GM23338 (cell line): Measurements from ENCODE around the gene LITAF. TPM values are rescaled to one million over a fixed set of nuclear protein-coding genes. Genes with fewer than 3 reads are reported as not detected.

Experiments used
- EZH2phosphoT487 ChIP-seq: fragments of 200-600 bp; sonication (generic); IDR thresholded peaks from one replicate; pipeline ENCODE4 v1.8.1; 2018; ENCODE audit warnings: antibody characterized with exemption; ENCODE audit not compliant: unreplicated experiment
- JUNB ChIP-seq: IDR thresholded peaks from one replicate; pipeline ENCODE4 v1.6.1; 2016; ENCODE audit warnings: antibody characterized with exemption; ENCODE audit not compliant: unreplicated experiment
- polyA plus RNA-seq: library from polyadenylated mRNA; unstranded; fragments of >200 nt; fragmentation: Nextera tagmentation; extraction: Ambion mirVana; gene quantifications from 2 replicates; pipeline ENCODE4 v1.2.1, GENCODE V29; 2016
- total RNA-seq: library from RNA; depleted of rRNA; stranded (reverse); fragments of >200 nt; shearing (Covaris generic); gene quantifications from 2 replicates; pipeline ENCODE4 v1.2.3, GENCODE V29; 2014
- TF ChIP-seq, protein P1 (sequence below): fragments of 250-450 bp; sonication (Bioruptor Pico); IDR thresholded peaks from 2 replicates; pipeline ENCODE4 v1.5.0; 2020; ENCODE audit warnings: mild to moderate bottlenecking, moderate library complexity
- TF ChIP-seq, protein P2 (sequence below): IDR thresholded peaks from one replicate; pipeline ENCODE4 v1.6.1; 2018; ENCODE audit warnings: antibody characterized with exemption; ENCODE audit not compliant: unreplicated experiment
- TF ChIP-seq, protein P3 (sequence below), 2 experiments: fragments of 200-600 bp in 1 of 2; sonication (generic) in 1 of 2; conservative IDR thresholded peaks; 2 replicates each; pipeline versions ENCODE4 v1.5.1 to v1.6.1; 2016 to 2017; ENCODE audit warnings: antibody characterized with exemption in 2 of 2, low read depth in 2 of 2, mild to moderate bottlenecking in 2 of 2, moderate library complexity in 1 of 2

Gene LITAF
- total and polyA plus RNA-seq, 2 experiments from 2014 or later = 131 to 158 TPM

DNA sequence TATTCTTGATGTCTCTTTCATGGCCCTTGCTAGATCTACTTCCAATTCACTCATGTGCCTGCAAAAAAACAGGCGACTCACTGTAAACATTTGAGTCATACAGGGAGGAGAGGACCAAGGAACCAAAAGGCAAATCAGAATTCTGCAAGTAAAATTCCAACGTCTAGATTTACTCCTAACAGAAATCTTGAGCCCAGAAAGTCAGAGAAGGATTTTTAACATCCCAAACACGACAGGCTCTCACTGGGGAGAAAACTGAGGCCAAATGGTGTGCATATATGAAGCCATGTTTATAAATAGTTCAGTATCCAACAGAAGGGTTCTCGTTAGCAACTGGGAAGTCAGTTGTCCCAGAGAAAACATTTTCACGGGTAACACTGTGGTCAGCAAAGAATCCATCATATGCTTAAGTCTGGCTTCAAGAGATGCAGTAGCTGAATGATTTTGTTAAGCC, 40.1 kb downstream of the LITAF start (continued):
- TF ChIP-seq, protein P1, sequence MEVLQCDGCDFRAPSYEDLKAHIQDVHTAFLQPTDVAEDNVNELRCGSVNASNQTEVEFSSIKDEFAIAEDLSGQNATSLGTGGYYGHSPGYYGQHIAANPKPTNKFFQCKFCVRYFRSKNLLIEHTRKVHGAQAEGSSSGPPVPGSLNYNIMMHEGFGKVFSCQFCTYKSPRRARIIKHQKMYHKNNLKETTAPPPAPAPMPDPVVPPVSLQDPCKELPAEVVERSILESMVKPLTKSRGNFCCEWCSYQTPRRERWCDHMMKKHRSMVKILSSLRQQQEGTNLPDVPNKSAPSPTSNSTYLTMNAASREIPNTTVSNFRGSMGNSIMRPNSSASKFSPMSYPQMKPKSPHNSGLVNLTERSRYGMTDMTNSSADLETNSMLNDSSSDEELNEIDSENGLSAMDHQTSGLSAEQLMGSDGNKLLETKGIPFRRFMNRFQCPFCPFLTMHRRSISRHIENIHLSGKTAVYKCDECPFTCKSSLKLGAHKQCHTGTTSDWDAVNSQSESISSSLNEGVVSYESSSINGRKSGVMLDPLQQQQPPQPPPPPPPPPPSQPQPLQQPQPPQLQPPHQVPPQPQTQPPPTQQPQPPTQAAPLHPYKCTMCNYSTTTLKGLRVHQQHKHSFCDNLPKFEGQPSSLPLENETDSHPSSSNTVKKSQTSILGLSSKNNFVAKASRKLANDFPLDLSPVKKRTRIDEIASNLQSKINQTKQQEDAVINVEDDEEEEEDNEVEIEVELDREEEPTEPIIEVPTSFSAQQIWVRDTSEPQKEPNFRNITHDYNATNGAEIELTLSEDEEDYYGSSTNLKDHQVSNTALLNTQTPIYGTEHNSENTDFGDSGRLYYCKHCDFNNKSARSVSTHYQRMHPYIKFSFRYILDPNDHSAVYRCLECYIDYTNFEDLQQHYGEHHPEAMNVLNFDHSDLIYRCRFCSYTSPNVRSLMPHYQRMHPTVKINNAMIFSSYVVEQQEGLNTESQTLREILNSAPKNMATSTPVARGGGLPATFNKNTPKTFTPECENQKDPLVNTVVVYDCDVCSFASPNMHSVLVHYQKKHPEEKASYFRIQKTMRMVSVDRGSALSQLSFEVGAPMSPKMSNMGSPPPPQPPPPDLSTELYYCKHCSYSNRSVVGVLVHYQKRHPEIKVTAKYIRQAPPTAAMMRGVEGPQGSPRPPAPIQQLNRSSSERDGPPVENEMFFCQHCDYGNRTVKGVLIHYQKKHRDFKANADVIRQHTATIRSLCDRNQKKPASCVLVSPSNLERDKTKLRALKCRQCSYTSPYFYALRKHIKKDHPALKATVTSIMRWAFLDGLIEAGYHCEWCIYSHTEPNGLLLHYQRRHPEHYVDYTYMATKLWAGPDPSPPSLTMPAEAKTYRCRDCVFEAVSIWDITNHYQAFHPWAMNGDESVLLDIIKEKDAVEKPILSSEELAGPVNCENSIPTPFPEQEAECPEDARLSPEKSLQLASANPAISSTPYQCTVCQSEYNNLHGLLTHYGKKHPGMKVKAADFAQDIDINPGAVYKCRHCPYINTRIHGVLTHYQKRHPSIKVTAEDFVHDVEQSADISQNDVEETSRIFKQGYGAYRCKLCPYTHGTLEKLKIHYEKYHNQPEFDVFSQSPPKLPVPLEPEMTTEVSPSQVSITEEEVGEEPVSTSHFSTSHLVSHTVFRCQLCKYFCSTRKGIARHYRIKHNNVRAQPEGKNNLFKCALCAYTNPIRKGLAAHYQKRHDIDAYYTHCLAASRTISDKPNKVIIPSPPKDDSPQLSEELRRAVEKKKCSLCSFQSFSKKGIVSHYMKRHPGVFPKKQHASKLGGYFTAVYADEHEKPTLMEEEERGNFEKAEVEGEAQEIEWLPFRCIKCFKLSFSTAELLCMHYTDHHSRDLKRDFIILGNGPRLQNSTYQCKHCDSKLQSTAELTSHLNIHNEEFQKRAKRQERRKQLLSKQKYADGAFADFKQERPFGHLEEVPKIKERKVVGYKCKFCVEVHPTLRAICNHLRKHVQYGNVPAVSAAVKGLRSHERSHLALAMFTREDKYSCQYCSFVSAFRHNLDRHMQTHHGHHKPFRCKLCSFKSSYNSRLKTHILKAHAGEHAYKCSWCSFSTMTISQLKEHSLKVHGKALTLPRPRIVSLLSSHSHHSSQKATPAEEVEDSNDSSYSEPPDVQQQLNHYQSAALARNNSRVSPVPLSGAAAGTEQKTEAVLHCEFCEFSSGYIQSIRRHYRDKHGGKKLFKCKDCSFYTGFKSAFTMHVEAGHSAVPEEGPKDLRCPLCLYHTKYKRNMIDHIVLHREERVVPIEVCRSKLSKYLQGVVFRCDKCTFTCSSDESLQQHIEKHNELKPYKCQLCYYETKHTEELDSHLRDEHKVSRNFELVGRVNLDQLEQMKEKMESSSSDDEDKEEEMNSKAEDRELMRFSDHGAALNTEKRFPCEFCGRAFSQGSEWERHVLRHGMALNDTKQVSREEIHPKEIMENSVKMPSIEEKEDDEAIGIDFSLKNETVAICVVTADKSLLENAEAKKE (CRISPR knock-in tag) = no peak
- TF ChIP-seq EZH2phosphoT487 = no peak
- TF ChIP-seq, protein P2, sequence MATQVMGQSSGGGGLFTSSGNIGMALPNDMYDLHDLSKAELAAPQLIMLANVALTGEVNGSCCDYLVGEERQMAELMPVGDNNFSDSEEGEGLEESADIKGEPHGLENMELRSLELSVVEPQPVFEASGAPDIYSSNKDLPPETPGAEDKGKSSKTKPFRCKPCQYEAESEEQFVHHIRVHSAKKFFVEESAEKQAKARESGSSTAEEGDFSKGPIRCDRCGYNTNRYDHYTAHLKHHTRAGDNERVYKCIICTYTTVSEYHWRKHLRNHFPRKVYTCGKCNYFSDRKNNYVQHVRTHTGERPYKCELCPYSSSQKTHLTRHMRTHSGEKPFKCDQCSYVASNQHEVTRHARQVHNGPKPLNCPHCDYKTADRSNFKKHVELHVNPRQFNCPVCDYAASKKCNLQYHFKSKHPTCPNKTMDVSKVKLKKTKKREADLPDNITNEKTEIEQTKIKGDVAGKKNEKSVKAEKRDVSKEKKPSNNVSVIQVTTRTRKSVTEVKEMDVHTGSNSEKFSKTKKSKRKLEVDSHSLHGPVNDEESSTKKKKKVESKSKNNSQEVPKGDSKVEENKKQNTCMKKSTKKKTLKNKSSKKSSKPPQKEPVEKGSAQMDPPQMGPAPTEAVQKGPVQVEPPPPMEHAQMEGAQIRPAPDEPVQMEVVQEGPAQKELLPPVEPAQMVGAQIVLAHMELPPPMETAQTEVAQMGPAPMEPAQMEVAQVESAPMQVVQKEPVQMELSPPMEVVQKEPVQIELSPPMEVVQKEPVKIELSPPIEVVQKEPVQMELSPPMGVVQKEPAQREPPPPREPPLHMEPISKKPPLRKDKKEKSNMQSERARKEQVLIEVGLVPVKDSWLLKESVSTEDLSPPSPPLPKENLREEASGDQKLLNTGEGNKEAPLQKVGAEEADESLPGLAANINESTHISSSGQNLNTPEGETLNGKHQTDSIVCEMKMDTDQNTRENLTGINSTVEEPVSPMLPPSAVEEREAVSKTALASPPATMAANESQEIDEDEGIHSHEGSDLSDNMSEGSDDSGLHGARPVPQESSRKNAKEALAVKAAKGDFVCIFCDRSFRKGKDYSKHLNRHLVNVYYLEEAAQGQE = no peak
- TF ChIP-seq JUNB = no peak
- TF ChIP-seq, protein P3, sequence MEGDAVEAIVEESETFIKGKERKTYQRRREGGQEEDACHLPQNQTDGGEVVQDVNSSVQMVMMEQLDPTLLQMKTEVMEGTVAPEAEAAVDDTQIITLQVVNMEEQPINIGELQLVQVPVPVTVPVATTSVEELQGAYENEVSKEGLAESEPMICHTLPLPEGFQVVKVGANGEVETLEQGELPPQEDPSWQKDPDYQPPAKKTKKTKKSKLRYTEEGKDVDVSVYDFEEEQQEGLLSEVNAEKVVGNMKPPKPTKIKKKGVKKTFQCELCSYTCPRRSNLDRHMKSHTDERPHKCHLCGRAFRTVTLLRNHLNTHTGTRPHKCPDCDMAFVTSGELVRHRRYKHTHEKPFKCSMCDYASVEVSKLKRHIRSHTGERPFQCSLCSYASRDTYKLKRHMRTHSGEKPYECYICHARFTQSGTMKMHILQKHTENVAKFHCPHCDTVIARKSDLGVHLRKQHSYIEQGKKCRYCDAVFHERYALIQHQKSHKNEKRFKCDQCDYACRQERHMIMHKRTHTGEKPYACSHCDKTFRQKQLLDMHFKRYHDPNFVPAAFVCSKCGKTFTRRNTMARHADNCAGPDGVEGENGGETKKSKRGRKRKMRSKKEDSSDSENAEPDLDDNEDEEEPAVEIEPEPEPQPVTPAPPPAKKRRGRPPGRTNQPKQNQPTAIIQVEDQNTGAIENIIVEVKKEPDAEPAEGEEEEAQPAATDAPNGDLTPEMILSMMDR (conservative IDR thresholded peaks at IDR 0.05; ENCODE audit: low read depth in 2 of 2) = no peak
